ENCODE measurements around the gene ZNF133.

Gene ZNF133

DNA sequence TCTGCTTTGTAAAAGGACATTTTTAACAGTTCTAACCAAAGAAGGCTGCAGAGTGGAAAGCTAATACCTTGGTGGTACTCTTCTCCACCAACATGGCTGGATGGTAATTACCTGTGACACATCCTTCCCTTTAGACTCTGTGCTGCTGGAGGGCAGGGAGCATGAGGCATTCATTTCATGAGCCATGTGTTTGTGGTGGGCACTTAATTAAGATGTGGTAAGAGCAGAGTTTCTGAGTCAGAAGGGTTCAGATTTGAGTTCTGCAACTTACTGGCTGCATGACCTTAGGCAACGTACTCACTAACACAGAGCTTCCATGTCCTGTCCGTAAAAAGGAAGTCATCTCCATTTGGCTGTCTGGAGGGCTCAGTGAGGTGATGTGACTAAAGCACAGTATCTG, 9.1 kb upstream of the ZNF133 start:
- peak; percentile 59 for DNase-seq (ENCODE audit: low read depth)
- TF ChIP-seq, protein P1, sequence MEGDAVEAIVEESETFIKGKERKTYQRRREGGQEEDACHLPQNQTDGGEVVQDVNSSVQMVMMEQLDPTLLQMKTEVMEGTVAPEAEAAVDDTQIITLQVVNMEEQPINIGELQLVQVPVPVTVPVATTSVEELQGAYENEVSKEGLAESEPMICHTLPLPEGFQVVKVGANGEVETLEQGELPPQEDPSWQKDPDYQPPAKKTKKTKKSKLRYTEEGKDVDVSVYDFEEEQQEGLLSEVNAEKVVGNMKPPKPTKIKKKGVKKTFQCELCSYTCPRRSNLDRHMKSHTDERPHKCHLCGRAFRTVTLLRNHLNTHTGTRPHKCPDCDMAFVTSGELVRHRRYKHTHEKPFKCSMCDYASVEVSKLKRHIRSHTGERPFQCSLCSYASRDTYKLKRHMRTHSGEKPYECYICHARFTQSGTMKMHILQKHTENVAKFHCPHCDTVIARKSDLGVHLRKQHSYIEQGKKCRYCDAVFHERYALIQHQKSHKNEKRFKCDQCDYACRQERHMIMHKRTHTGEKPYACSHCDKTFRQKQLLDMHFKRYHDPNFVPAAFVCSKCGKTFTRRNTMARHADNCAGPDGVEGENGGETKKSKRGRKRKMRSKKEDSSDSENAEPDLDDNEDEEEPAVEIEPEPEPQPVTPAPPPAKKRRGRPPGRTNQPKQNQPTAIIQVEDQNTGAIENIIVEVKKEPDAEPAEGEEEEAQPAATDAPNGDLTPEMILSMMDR (IDR thresholded peaks at IDR 0.05; ENCODE audit: insufficient read depth, low read depth, low read length, missing control alignments): no peak

DNA sequence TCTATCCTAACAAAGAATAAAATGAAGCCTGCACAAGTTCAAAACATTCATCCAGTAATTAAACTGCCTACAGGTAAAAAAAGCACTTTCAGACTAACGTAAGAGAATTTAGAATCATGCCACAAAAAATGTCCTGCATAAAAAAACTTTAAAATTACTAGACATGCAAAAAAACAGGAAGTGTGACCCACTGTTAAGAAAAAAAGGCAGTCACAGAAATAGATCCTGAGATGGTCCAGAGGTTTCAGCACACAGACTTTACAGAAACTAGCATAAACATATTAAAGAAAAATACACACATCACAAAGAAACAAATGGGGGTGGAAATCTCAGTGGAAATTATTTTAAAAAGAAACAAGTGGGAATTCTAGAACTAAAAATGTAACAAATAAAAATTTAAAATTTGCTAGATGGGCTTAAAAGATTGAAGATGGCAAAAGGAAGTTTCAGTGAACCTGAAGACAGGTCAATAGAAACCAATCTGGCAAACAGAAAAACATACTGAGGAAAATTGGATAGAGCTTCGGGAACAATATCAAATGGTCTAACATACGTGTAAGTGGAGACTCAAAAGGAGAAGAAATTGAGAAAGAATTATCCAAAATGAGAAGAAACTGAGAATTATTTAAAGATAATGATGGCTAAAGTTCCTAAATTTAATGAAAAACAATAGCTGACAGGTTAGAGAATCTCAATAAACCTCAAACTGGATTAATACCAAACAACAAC, 3.4 kb upstream of the ZNF133 start:
- no peak for DNase-seq (ENCODE audit: low read depth)
- TF ChIP-seq, protein P1 (IDR thresholded peaks at IDR 0.05; ENCODE audit: insufficient read depth, low read depth, low read length, missing control alignments): no peak

More for the DNA sequence above, 9.1 kb upstream of the ZNF133 start:
- no peak overlapping the region for H3K4me3 ChIP-seq (ENCODE audit: low read length)

DNA sequence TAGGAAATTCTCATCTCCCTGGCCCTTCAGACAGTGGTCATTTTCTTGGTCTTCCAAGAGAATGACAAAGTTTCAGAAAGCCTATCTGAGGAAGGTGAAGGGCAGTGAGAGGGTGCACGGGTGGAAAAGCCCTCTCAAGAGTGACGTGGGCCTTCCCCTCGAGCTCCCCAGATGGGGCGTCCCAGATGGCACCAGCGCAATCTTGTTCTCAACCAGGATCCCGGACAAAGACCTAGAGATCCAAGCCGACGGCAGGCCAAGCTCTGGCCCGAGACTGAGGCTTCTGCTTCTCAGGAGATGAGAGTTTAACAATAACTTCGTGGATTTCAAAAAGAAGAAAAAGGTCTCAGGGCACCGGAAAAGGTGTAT, 797 bp upstream of the ZNF133 start:
- no peak for DNase-seq (ENCODE audit: low read depth)
- H3K4me3 ChIP-seq (ENCODE audit: low read length): peak overlapping the region; percentile 67
- TF ChIP-seq, protein P1 (IDR thresholded peaks at IDR 0.05; ENCODE audit: insufficient read depth, low read depth, low read length, missing control alignments): no peak

More for the DNA sequence above, 3.4 kb upstream of the ZNF133 start:
- H3K4me3 ChIP-seq (ENCODE audit: low read length): no peak overlapping the region

DNA sequence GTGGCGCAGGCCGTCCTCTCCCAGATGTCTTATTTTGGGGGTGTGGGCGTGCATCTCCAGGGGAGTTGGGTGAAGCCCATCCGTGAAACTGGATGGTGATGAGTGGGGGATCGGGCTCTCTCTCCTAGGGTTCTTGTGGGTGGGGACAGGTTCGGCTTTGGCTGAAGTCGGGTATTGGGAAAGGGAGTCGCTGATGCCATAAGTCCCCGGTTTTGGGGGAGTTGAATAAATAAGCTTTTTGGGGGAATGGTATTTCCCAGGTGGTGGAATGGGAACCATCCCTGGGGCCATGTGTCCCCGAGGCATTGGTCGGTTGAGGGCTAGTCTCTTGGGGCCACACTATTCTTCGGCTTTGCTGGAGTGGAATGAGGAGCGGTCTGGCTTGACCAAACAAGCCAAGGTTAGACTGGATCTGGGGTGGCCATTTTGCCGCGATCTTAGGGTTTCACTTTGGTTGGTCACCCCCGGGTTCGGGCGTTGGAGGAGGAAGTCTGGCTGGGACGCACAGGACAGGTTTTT, 481 bp downstream of the ZNF133 start:
- TF ChIP-seq, protein P1 (IDR thresholded peaks at IDR 0.05; ENCODE audit: insufficient read depth, low read depth, low read length, missing control alignments): no peak
- peak overlapping the region; percentile 67 for H3K4me3 ChIP-seq (ENCODE audit: low read length)
- DNase-seq (ENCODE audit: low read depth): peak; percentile 16

DNA sequence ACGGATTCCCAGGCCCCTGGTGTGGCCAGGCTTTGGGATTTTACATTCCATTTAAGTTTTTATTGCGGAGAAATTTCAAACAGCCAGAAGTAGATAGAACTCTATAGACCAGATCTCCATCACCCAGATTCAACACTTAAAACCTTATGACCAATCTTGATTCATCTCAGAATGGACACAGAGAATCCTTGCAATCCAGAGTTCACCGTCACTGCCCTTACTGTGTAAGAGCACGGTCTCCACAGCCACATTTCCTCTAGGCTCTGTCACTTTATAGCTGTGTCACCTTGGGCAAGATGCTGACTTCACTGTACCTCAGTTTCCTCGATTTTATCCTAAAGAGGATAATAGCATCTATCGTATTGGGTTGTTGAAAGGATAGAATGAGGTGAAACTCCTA, 979 bp downstream of the ZNF133 start:
- peak overlapping the region; percentile 67 for H3K4me3 ChIP-seq (ENCODE audit: low read length)
- TF ChIP-seq, protein P1 (IDR thresholded peaks at IDR 0.05; ENCODE audit: insufficient read depth, low read depth, low read length, missing control alignments): no peak
- no peak for DNase-seq (ENCODE audit: low read depth)

DNA sequence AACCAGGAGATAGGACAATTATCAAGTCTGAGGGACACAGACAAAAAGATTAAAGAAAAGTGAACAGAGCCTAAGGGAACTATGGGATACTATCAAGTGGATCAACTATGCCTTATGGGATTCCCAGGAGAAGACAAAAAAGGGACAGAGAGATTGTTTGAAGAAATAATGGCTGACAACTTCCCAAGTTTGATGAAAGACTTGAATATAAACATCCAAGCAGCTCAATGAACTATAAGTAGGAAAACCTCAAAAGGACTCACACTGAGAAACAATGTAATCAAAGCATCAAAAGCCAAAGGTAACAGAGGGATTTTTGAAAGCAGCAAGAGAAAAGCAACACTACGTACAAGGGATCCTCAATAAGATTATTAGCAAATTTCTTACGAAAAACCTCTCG, 11.0 kb downstream of the ZNF133 start:
- no peak overlapping the region for H3K4me3 ChIP-seq (ENCODE audit: low read length)
- no peak for DNase-seq (ENCODE audit: low read depth)
- TF ChIP-seq, protein P1 (IDR thresholded peaks at IDR 0.05; ENCODE audit: insufficient read depth, low read depth, low read length, missing control alignments): no peak

DNA sequence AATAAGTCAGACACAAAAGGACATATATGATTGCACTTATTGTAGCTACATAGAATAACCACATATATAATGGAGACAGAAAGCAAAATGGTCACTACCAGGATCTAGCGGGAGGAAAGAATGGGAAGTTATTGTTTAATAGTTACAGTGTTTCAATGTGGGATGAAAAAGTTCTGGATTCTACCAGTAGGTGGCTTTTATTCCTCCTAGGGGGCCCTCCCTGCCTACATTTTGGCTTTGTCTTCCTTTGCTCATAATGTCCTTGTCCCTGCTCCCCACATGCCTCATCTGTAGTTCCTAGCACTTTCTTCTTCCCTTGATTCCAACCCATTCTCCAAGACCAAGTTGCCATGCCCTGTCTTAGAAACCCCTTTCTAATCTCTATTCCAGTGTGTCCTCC, 16.3 kb downstream of the ZNF133 start:
- no peak overlapping the region for H3K4me3 ChIP-seq (ENCODE audit: low read length)
- DNase-seq (ENCODE audit: low read depth): no peak
- TF ChIP-seq, protein P1 (IDR thresholded peaks at IDR 0.05; ENCODE audit: insufficient read depth, low read depth, low read length, missing control alignments): peak; percentile 26
